ENCODE measurements around the gene C5AR1. TPM values are rescaled to one million over a fixed set of nuclear protein-coding genes. Genes with fewer than 3 reads are reported as not detected.
A peak's percentile ranks its signal among the peaks of the same experiment; 100 is the strongest.
"Not testable (repeated sequence)": the region's sequence is repeated elsewhere in the genome, so short reads cannot be mapped to it uniquely, and the experiment has no call there.

The C5AR1 gene
- total RNA-seq, 4 donors from 2014 or later = 1.2 to 2.4 (median 1.5) TPM

GRCh38 chr19:47275791-47276461, 33.7 kb upstream of the C5AR1 start:
- H3K4me1 ChIP-seq = peaks cover 35% of the 10 kb centered on the region
- 43% methylated on average over 8 of the region's 13 CpGs for WGBS
- H3K4me3 ChIP-seq = peak overlapping the region; percentile 64
- peak overlapping the region; percentile 96 for H3K27ac ChIP-seq
- no peaks in the 10 kb centered on the region for H3K27me3 ChIP-seq
- TF ChIP-seq EP300 (IDR thresholded peaks at IDR 0.05) = no peak
- TF ChIP-seq, protein P1, sequence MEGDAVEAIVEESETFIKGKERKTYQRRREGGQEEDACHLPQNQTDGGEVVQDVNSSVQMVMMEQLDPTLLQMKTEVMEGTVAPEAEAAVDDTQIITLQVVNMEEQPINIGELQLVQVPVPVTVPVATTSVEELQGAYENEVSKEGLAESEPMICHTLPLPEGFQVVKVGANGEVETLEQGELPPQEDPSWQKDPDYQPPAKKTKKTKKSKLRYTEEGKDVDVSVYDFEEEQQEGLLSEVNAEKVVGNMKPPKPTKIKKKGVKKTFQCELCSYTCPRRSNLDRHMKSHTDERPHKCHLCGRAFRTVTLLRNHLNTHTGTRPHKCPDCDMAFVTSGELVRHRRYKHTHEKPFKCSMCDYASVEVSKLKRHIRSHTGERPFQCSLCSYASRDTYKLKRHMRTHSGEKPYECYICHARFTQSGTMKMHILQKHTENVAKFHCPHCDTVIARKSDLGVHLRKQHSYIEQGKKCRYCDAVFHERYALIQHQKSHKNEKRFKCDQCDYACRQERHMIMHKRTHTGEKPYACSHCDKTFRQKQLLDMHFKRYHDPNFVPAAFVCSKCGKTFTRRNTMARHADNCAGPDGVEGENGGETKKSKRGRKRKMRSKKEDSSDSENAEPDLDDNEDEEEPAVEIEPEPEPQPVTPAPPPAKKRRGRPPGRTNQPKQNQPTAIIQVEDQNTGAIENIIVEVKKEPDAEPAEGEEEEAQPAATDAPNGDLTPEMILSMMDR (IDR thresholded peaks at IDR 0.05) = no peak
- TF ChIP-seq POLR2AphosphoS5 (IDR thresholded peaks at IDR 0.05) = no peak
- no peak for TF ChIP-seq POLR2A (IDR thresholded peaks at IDR 0.05)
- DNase-seq (ENCODE audit: low spot score in 2 of 2) = peak in 1 of 2 donors; percentile 80
- H3K9me3 ChIP-seq = no peaks in the 10 kb centered on the region
- H3K36me3 ChIP-seq = peaks cover 9% of the 10 kb centered on the region

GRCh38 chr19:47276513-47276912, 33.1 kb upstream of the C5AR1 start:
- H3K36me3 ChIP-seq; H3K4me3 ChIP-seq; H3K27me3 ChIP-seq; H3K9me3 ChIP-seq; DNase-seq (ENCODE audit: low spot score in 2 of 2): not testable (repeated sequence)
- 88% methylated on average over 3 of the region's 3 CpGs for WGBS
- peaks cover 35% of the 10 kb centered on the region for H3K4me1 ChIP-seq
- peak overlapping the region; percentile 5 for H3K27ac ChIP-seq

- Histone ChIP-seq H3K36me3 (no peaks in the 10 kb centered on the region), H3K4me3 (no peak overlapping the region), H3K27me3 (no peaks in the 10 kb centered on the region), H3K27ac (no peak overlapping the region), H3K9me3 (no peaks in the 10 kb centered on the region), H3K4me1 (peaks cover 16% of the 10 kb centered on the region)
- TF ChIP-seq, protein P1 (IDR thresholded peaks at IDR 0.05) = peak in 1 of 2 donors; percentile 20
- TF ChIP-seq POLR2A (IDR thresholded peaks at IDR 0.05) (no peak), POLR2AphosphoS5 (IDR thresholded peaks at IDR 0.05) (no peak), EP300 (IDR thresholded peaks at IDR 0.05) (no peak)
- no peak for DNase-seq (ENCODE audit: low spot score in 2 of 2)
- WGBS = 88% methylated on average over 12 of the region's 13 CpGs
Measured at GRCh38 chr19:47280183-47280797, 29.4 kb upstream of the C5AR1 start.

DNA sequence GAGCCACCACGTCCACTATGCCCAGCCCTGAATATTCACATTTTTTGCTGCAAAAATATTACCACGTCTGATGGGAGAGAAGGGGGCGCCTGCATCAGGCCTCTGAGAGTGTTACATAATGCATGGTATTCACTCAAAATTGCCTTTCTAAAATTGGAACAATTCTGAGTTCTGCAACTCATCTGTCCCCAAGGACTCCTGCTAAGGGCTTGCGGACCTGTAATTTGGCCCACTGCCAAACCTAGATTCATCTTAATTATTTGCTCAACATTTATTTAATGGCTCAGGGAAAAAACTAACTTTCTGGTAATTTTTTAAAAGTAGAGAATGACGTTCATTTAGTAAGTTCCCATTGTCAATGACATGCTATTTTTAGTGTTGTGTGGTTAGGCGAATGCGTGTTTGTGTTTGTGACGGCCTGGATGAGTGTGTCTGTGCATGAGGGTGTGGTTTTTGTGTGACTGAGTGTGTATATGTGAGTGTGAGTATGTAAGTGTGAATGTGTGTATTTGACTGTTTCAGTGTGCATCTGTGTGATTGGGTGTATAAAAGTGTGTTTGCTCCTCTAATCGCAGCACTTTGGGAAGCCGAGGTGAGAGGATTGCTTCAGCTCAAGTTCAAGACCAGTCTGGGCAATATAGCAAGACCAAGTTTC, 26.1 kb upstream of the C5AR1 start:
- H3K27me3 ChIP-seq = no peaks in the 10 kb centered on the region
- TF ChIP-seq POLR2A (IDR thresholded peaks at IDR 0.05) (no peak), POLR2AphosphoS5 (IDR thresholded peaks at IDR 0.05) (no peak), EP300 (IDR thresholded peaks at IDR 0.05) (no peak)
- TF ChIP-seq, protein P1 (IDR thresholded peaks at IDR 0.05) = no peak
- no peak for DNase-seq (ENCODE audit: low spot score in 2 of 2)
- H3K9me3 ChIP-seq = no peaks in the 10 kb centered on the region
- WGBS = 76% methylated on average over 10 of the region's 10 CpGs
- H3K27ac ChIP-seq = no peak overlapping the region
- no peak overlapping the region for H3K4me3 ChIP-seq
- no peaks in the 10 kb centered on the region for H3K36me3 ChIP-seq
- H3K4me1 ChIP-seq = peaks cover 5% of the 10 kb centered on the region

DNA sequence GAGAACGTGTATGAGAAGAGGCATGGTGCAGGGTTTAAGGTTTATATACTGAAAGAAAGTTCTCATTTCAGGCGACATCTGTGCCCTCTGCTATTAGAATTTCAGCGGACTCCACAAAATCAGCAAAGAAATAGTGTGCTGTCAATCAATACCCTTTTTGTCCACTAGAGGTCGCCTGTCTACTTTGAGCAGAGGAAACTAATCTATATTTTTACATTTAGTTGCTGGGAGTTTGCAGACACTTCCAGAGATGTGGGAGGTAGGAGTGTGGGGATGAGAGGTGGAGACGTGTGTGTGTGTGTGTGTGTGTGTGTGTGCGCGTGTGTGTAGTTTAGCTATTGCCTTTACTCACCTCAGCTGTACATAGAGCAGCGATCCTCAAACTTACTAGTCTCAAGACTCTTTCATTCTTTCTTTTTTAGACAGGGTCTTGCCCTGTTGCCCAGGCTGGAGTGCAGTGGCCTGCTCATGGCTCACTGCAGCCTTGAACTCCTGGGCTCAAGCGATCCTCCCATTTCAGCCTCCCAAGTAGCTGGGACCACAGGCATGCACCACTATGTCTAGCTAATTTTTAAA, 25.2 kb upstream of the C5AR1 start:
- no peak for DNase-seq (ENCODE audit: low spot score in 2 of 2)
- peaks cover 6% of the 10 kb centered on the region for H3K4me1 ChIP-seq
- H3K27me3 ChIP-seq = no peaks in the 10 kb centered on the region
- H3K9me3 ChIP-seq = no peaks in the 10 kb centered on the region
- no peak for TF ChIP-seq POLR2AphosphoS5 (IDR thresholded peaks at IDR 0.05)
- TF ChIP-seq, protein P1 (IDR thresholded peaks at IDR 0.05) = peak; percentile 84 to 89
- H3K4me3 ChIP-seq = no peak overlapping the region
- H3K27ac ChIP-seq = no peak overlapping the region
- WGBS = 29% methylated on average over 9 of the region's 9 CpGs
- H3K36me3 ChIP-seq = no peaks in the 10 kb centered on the region

Measured in suprapubic skin (tissue), 4 donors.